GM13976 (cell line): ENCODE measurements around the gene ZNF592.

ENCODE experiments used
- DNase-seq: peaks from one replicate; pipeline ENCODE4 v3.0.0; 2012; ENCODE audit warnings: low spot score
- CTCF ChIP-seq: IDR thresholded peaks from 2 replicates; pipeline ENCODE4 v1.5.1; 2012; ENCODE audit warnings: borderline replicate concordance, mild to moderate bottlenecking; ENCODE audit not compliant: insufficient read depth; ENCODE audit errors: extremely low read depth, missing control alignments, control extremely low read depth
- in situ Hi-C: fragments of 300-500 bp; cut with MboI; formaldehyde crosslinking; loops from one replicate; pipeline ENCODE4 v1.12.0; 2022; ENCODE audit warnings: low sequenced_read_pairs, mixed read lengths, inconsistent platforms; ENCODE audit not compliant: unreplicated experiment

The ZNF592 gene

GRCh38 chr15:84828086-84828908 lies 79.9 kb downstream of the ZNF592 start:
- in situ Hi-C loops = loop anchor here (25.0 kb wide), 1 partner anchor 109 kb away; no protein-coding TSS in a partner anchor
- TF ChIP-seq CTCF = no peak
- DNase-seq = no peak

GRCh38 chr15:84829428-84829827 lies 81.0 kb downstream of the ZNF592 start:
- DNase-seq = no peak
- in situ Hi-C loops = loop anchor here (25.0 kb wide), 1 partner anchor 108 kb away; no protein-coding TSS in a partner anchor

GRCh38 chr15:84830036-84830435 lies 81.6 kb downstream of the ZNF592 start:
- no peak for DNase-seq
- TF ChIP-seq CTCF = no peak
- in situ Hi-C loops = loop anchor here (25.0 kb wide), 1 partner anchor 107 kb away; no protein-coding TSS in a partner anchor

More at GRCh38 chr15:84829428-84829827, 81.0 kb downstream of the ZNF592 start:
- TF ChIP-seq CTCF = no peak

GRCh38 chr15:84831028-84831427 lies 82.6 kb downstream of the ZNF592 start:
- in situ Hi-C loops = loop anchor here (25.0 kb wide), 1 partner anchor 106 kb away; no protein-coding TSS in a partner anchor
- TF ChIP-seq CTCF = no peak
- no peak for DNase-seq

- in situ Hi-C loops = loop anchor here (25.0 kb wide), 1 partner anchor 106 kb away; no protein-coding TSS in a partner anchor
- no peak for DNase-seq
- no peak for TF ChIP-seq CTCF
Observed at GRCh38 chr15:84831613-84832012, 83.2 kb downstream of the ZNF592 start.

- no peak for TF ChIP-seq CTCF
- in situ Hi-C loops = loop anchor here (25.0 kb wide), 1 partner anchor 105 kb away; no protein-coding TSS in a partner anchor
- DNase-seq = no peak
Observed at GRCh38 chr15:84832448-84833040, 84.2 kb downstream of the ZNF592 start.
